ENCODE data around the gene GEMIN5. TPM values are rescaled to one million over a fixed set of nuclear protein-coding genes. Genes with fewer than 3 reads are reported as not detected.
A peak's percentile ranks its signal among the peaks of the same experiment; 100 is the strongest.

The GEMIN5 gene
- total RNA-seq, 1 donor from 2014 or later = 14.8 TPM

GRCh38 chr5:154858972-154859871, 78.8 kb downstream of the GEMIN5 start:
- peaks cover 50% of the 10 kb centered on the region for H4K20me1 ChIP-seq (ENCODE audit: insufficient read depth, low read length)
- DNase-seq (ENCODE audit: low read depth) = no peak
- peak overlapping the region; percentile 92 for H3K4me2 ChIP-seq (ENCODE audit: low read length)
- FAIRE-seq = no peak
- no peaks in the 10 kb centered on the region for H3K36me3 Mint-ChIP-seq (ENCODE audit: low read depth, unreplicated experiment)
- peaks cover 23% of the 10 kb centered on the region for H3K4me1 Mint-ChIP-seq (ENCODE audit: low read depth, unreplicated experiment)
- H3K27me3 Mint-ChIP-seq (ENCODE audit: low read depth, unreplicated experiment) = no peaks in the 10 kb centered on the region
- peak overlapping the region; percentile 94 for H3K4me3 ChIP-seq (ENCODE audit: insufficient read depth, low read depth, low read length)
- peak overlapping the region; percentile 36 for H2AFZ ChIP-seq (ENCODE audit: low read depth, low read length)
- H3K36me3 ChIP-seq (ENCODE audit: insufficient read depth, low read length) = peaks cover 3% of the 10 kb centered on the region
- no peaks in the 10 kb centered on the region for H3K9me3 Mint-ChIP-seq (ENCODE audit: unreplicated experiment)
- peak overlapping the region; percentile 94 for H3K4me3 Mint-ChIP-seq (ENCODE audit: unreplicated experiment)
- no peaks in the 10 kb centered on the region for H3K27me3 ChIP-seq (ENCODE audit: insufficient read depth, low read length)
- no peak for TF ChIP-seq CTCF (IDR thresholded peaks at IDR 0.05; ENCODE audit: insufficient read depth, low read depth, low read length)
- no peak for TF ChIP-seq EZH2 (IDR thresholded peaks at IDR 0.05; ENCODE audit: insufficient read depth, low read length)
- H3K79me2 ChIP-seq (ENCODE audit: insufficient read depth, low read length) = peaks cover 58% of the 10 kb centered on the region
- H3K27ac Mint-ChIP-seq (ENCODE audit: unreplicated experiment) = peak overlapping the region; percentile 86
- H3K27ac ChIP-seq (ENCODE audit: low read depth, low read length) = peak overlapping the region; percentile 99
- H3K9me3 ChIP-seq (ENCODE audit: insufficient read depth, low read depth, low read length) = no peaks in the 10 kb centered on the region
- peak overlapping the region; percentile 91 for H3K9ac ChIP-seq (ENCODE audit: low read length)
- H3K4me1 ChIP-seq (ENCODE audit: insufficient read depth, low read length) = peaks cover 20% of the 10 kb centered on the region

- Mint-ChIP-seq H3K27me3 (ENCODE audit: low read depth, unreplicated experiment) (no peaks in the 10 kb centered on the region), H3K9me3 (ENCODE audit: unreplicated experiment) (no peaks in the 10 kb centered on the region), H3K36me3 (ENCODE audit: low read depth, unreplicated experiment) (no peaks in the 10 kb centered on the region), H3K27ac (ENCODE audit: unreplicated experiment) (peak within 1 kb of the TSS; percentile 98), H3K4me1 (ENCODE audit: low read depth, unreplicated experiment) (peaks cover 24% of the 10 kb centered on the region), H3K4me3 (ENCODE audit: unreplicated experiment) (peak within 1 kb of the TSS; percentile 94)
- FAIRE-seq = no peak
- peak within 1 kb of the TSS; percentile 92 for H3K4me2 ChIP-seq (ENCODE audit: low read length)
- H3K36me3 ChIP-seq (ENCODE audit: insufficient read depth, low read length) = peaks cover 3% of the 10 kb centered on the region
- H3K4me3 ChIP-seq (ENCODE audit: insufficient read depth, low read depth, low read length) = peak within 1 kb of the TSS; percentile 94
- H4K20me1 ChIP-seq (ENCODE audit: insufficient read depth, low read length) = peaks cover 45% of the 10 kb centered on the region
- peak; percentile 92 for DNase-seq (ENCODE audit: low read depth)
- H3K4me1 ChIP-seq (ENCODE audit: insufficient read depth, low read length) = peaks cover 20% of the 10 kb centered on the region
- H3K79me2 ChIP-seq (ENCODE audit: insufficient read depth, low read length) = peaks cover 51% of the 10 kb centered on the region
- peak within 1 kb of the TSS; percentile 91 for H3K9ac ChIP-seq (ENCODE audit: low read length)
- H3K27ac ChIP-seq (ENCODE audit: low read depth, low read length) = peak within 1 kb of the TSS; percentile 99
- no peaks in the 10 kb centered on the region for H3K9me3 ChIP-seq (ENCODE audit: insufficient read depth, low read depth, low read length)
- no peak for TF ChIP-seq EZH2 (IDR thresholded peaks at IDR 0.05; ENCODE audit: insufficient read depth, low read length)
- TF ChIP-seq CTCF (IDR thresholded peaks at IDR 0.05; ENCODE audit: insufficient read depth, low read depth, low read length) = no peak
- no peaks in the 10 kb centered on the region for H3K27me3 ChIP-seq (ENCODE audit: insufficient read depth, low read length)
- H2AFZ ChIP-seq (ENCODE audit: low read depth, low read length) = peak within 1 kb of the TSS; percentile 87
Measured at GRCh38 chr5:154858297-154858971, 79.6 kb downstream of the GEMIN5 start, which contains the start of gene CNOT8. Gene CNOT8, plus strand, starts transcription at chr5:154858627. Its CDS starts 4,652 bp downstream, at chr5:154863279.

Data from astrocyte (in vitro differentiated cells and primary cell).